Stimulated activated CD8-positive, alpha-beta memory T cell treated with anti-CD3 and anti-CD28 coated beads, Interleukin-7, amount 100 ng/mL, for 4 hours (primary cell): ENCODE data around the gene ALPL.
"Not testable (repeated sequence)": the region's sequence is repeated elsewhere in the genome, so short reads cannot be mapped to it uniquely, and the experiment has no call there.

Source experiments
- DNase-seq, 2 donors: peaks; one replicate each; pipeline ENCODE4 v3.0.0-alpha.2; 2020; ENCODE audit warnings: low read depth in 2 of 2

Gene ALPL

GRCh38 chr1:21559788-21560567 is 50.8 kb downstream of the ALPL start:
- DNase-seq = no peak

GRCh38 chr1:21560916-21561638 is 51.9 kb downstream of the ALPL start:
- DNase-seq = no peak

- DNase-seq = no peak
Observed at GRCh38 chr1:21562896-21563295, 53.7 kb downstream of the ALPL start.

- DNase-seq = no peak
Observed at GRCh38 chr1:21563971-21564370, 54.7 kb downstream of the ALPL start.

GRCh38 chr1:21564521-21565095 is 55.4 kb downstream of the ALPL start:
- DNase-seq = no peak

- DNase-seq = no peak
Observed at GRCh38 chr1:21565285-21565684, 56.1 kb downstream of the ALPL start.

- DNase-seq = not testable (repeated sequence)
Observed at GRCh38 chr1:21566361-21566760, 57.1 kb downstream of the ALPL start.

GRCh38 chr1:21567241-21568005 is 58.2 kb downstream of the ALPL start:
- DNase-seq = no peak

- no peak for DNase-seq
Observed at GRCh38 chr1:21568006-21568746, 59.0 kb downstream of the ALPL start.

GRCh38 chr1:21568809-21569385 is 59.7 kb downstream of the ALPL start:
- no peak for DNase-seq

- DNase-seq = no peak
Observed at GRCh38 chr1:21569820-21570527, 60.8 kb downstream of the ALPL start.

GRCh38 chr1:21570528-21570875 is 61.3 kb downstream of the ALPL start:
- DNase-seq = no peak

- DNase-seq = no peak
Observed at GRCh38 chr1:21570885-21571284, 61.7 kb downstream of the ALPL start.

- no peak for DNase-seq
Observed at GRCh38 chr1:21572221-21572620, 63.0 kb downstream of the ALPL start.

GRCh38 chr1:21572735-21573277 is 63.6 kb downstream of the ALPL start:
- no peak for DNase-seq

GRCh38 chr1:21573475-21573874 is 64.3 kb downstream of the ALPL start:
- DNase-seq = no peak

GRCh38 chr1:21573971-21574465 is 64.8 kb downstream of the ALPL start:
- no peak for DNase-seq

GRCh38 chr1:21574466-21575151 is 65.4 kb downstream of the ALPL start:
- DNase-seq = no peak

GRCh38 chr1:21575351-21575942 is 66.2 kb downstream of the ALPL start:
- no peak for DNase-seq
